ENCODE results near the gene RXFP2.

GRCh38 chr13:31807090-31807541 is 67.8 kb downstream of the RXFP2 start:
- no peak for TF ChIP-seq POLR2A (IDR thresholded peaks at IDR 0.05; ENCODE audit: low read depth, low read length)
- TF ChIP-seq POLR2AphosphoS5 (IDR thresholded peaks at IDR 0.05; ENCODE audit: low read depth, low read length): no peak
